OCI-LY1 (cell line): ENCODE results near the gene KIR2DL1.

Source experiments
- H2AFZ ChIP-seq: fragments of 200-600 bp; sonication (generic), shearing (Covaris generic); 2 replicates; pipeline ENCODE4 v1.6.0; 2014; ENCODE audit warnings: antibody characterized with exemption, mild to moderate bottlenecking, low read length
- H3F3A ChIP-seq: fragments of 200-600 bp; sonication (generic), shearing (Covaris generic); 2 replicates; pipeline ENCODE4 v1.6.0; 2014; ENCODE audit warnings: mild to moderate bottlenecking, antibody characterized with exemption, low read length, moderate library complexity; ENCODE audit not compliant: insufficient read depth
- H3K27ac ChIP-seq: fragments of 200-600 bp; sonication (generic); 2 replicates; pipeline ENCODE4 v1.5.1; 2014; ENCODE audit warnings: low read length, mixed run types, mild to moderate bottlenecking, low read depth; ENCODE audit not compliant: poor library complexity, severe bottlenecking
- H3K27me3 ChIP-seq: fragments of 200-600 bp; sonication (generic); 2 replicates; pipeline ENCODE4 v1.6.0; 2014; ENCODE audit warnings: antibody characterized with exemption, mild to moderate bottlenecking, low read length, moderate library complexity; ENCODE audit not compliant: insufficient read depth
- H3K36me3 ChIP-seq: fragments of 200-600 bp; sonication (generic); 2 replicates; pipeline ENCODE4 v1.6.1; 2014; ENCODE audit warnings: mild to moderate bottlenecking, antibody characterized with exemption, low read length, moderate library complexity, mixed read lengths; ENCODE audit not compliant: insufficient read depth
- H3K4me1 ChIP-seq: fragments of 200-600 bp; sonication (generic); 2 replicates; pipeline ENCODE4 v1.5.1; 2014; ENCODE audit warnings: mild to moderate bottlenecking, low read length, moderate library complexity; ENCODE audit not compliant: insufficient read depth, severe bottlenecking
- H3K4me2 ChIP-seq: fragments of 200-600 bp; sonication (generic), shearing (Covaris generic); 2 replicates; pipeline ENCODE4 v1.6.1; 2014; ENCODE audit warnings: low read length
- H3K4me3 ChIP-seq: fragments of 200-600 bp; sonication (generic); 2 replicates; pipeline ENCODE4 v1.5.1; 2014; ENCODE audit warnings: low read length, low read depth, mild to moderate bottlenecking, mixed read lengths; ENCODE audit not compliant: poor library complexity, severe bottlenecking
- H3K79me2 ChIP-seq: fragments of 200-600 bp; shearing (Covaris generic); 2 replicates; pipeline ENCODE4 v1.6.1; 2016; ENCODE audit warnings: mixed run types, low read length, mixed read lengths; ENCODE audit not compliant: insufficient read depth
- H3K9ac ChIP-seq: fragments of 200-600 bp; sonication (generic), shearing (Covaris generic); 2 replicates; pipeline ENCODE4 v1.6.1; 2014; ENCODE audit warnings: mild to moderate bottlenecking, low read length, mixed read lengths
- H3K9me2 ChIP-seq: fragments of 200-600 bp; sonication (generic), shearing (Covaris generic); 2 replicates; pipeline ENCODE4 v1.6.1; 2014; ENCODE audit warnings: low read depth, mild to moderate bottlenecking, low read length, mixed read lengths
- H3K9me3 ChIP-seq: fragments of 200-600 bp; shearing (Covaris generic); 2 replicates; pipeline ENCODE4 v1.6.1; 2014; ENCODE audit warnings: low read length, mixed read lengths
- H4K20me1 ChIP-seq: fragments of 200-600 bp; sonication (generic), shearing (Covaris generic); 2 replicates; pipeline ENCODE4 v1.6.0; 2016; ENCODE audit warnings: mild to moderate bottlenecking, low read length; ENCODE audit not compliant: insufficient read depth
- EZH2 ChIP-seq: fragments of 200-600 bp; sonication (generic), shearing (Covaris generic); IDR thresholded peaks from 2 replicates; pipeline ENCODE4 v1.8.0; 2017; ENCODE audit warnings: borderline replicate concordance, mixed run types, mild to moderate bottlenecking, antibody characterized with exemption, low read length, moderate library complexity, mixed read lengths
- TF ChIP-seq, protein P1 (sequence below): fragments of 200-600 bp; sonication (generic), shearing (Covaris generic); IDR thresholded peaks from 2 replicates; pipeline ENCODE4 v1.5.1; 2017; ENCODE audit warnings: mild to moderate bottlenecking, antibody characterized with exemption, low read length, moderate library complexity, mixed read lengths

KIR2DL1 gene

DNA sequence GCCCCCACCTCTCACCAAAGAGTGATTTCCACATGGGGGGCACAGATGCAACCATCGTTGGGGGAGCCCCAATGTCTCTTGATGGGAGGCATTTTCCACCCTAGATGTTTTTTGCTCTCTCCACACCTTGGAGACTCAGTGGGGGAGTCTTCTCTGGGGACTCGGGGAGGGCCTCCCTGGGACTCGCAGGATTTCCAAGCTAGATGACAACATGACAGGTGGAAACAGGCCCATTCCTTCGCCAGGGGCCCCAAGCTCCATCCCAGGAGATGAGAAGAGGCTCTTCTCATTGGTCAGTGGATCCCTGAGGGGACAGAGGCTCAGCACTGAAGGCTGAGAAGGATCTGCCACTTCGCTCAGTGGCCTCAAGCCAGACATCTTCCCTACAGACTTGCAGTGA is 21.1 kb downstream of the KIR2DL1 start:
- Histone ChIP-seq H3K4me2 (no peak overlapping the region), H3K27ac (no peak overlapping the region), H3K4me3 (no peak overlapping the region), H3K27me3 (no peaks in the 10 kb centered on the region), H3K9me3 (no peaks in the 10 kb centered on the region), H3K9ac (no peak overlapping the region), H2AFZ (no peak overlapping the region), H3K36me3 (no peaks in the 10 kb centered on the region), H3K4me1 (no peaks in the 10 kb centered on the region), H4K20me1 (no peaks in the 10 kb centered on the region), H3F3A (no peaks in the 10 kb centered on the region), H3K9me2 (no peaks in the 10 kb centered on the region), H3K79me2 (no peaks in the 10 kb centered on the region)
- no peak for TF ChIP-seq EZH2
- TF ChIP-seq, protein P1, sequence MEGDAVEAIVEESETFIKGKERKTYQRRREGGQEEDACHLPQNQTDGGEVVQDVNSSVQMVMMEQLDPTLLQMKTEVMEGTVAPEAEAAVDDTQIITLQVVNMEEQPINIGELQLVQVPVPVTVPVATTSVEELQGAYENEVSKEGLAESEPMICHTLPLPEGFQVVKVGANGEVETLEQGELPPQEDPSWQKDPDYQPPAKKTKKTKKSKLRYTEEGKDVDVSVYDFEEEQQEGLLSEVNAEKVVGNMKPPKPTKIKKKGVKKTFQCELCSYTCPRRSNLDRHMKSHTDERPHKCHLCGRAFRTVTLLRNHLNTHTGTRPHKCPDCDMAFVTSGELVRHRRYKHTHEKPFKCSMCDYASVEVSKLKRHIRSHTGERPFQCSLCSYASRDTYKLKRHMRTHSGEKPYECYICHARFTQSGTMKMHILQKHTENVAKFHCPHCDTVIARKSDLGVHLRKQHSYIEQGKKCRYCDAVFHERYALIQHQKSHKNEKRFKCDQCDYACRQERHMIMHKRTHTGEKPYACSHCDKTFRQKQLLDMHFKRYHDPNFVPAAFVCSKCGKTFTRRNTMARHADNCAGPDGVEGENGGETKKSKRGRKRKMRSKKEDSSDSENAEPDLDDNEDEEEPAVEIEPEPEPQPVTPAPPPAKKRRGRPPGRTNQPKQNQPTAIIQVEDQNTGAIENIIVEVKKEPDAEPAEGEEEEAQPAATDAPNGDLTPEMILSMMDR = no peak

DNA sequence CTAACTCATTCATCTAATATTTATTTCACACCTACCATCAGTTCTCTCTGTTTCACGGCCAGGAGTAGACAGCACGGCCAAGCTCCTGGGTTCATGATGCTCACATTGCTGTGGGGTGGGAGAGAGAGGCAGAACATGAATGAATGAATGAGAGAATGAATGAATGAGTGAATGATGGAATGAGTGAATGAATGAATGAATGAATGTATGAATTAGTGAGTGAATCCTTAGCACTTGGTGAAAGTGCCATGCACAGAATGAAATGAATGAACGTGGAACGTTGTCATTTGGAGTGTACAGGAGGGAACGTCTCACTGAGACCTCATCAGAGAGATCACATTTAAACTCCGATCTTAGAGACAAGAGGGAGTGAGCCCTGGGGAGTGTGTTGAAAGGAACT is 21.9 kb downstream of the KIR2DL1 start:
- no peaks in the 10 kb centered on the region for H4K20me1 ChIP-seq
- TF ChIP-seq, protein P1 = no peak
- TF ChIP-seq EZH2 = no peak
- no peaks in the 10 kb centered on the region for H3K79me2 ChIP-seq
- no peaks in the 10 kb centered on the region for H3K27me3 ChIP-seq
- no peaks in the 10 kb centered on the region for H3K9me3 ChIP-seq
- no peak overlapping the region for H3K27ac ChIP-seq
- H2AFZ ChIP-seq = no peak overlapping the region
- H3K4me1 ChIP-seq = no peaks in the 10 kb centered on the region
- H3K4me3 ChIP-seq = no peak overlapping the region
- H3F3A ChIP-seq = no peaks in the 10 kb centered on the region
- H3K9me2 ChIP-seq = no peaks in the 10 kb centered on the region
- H3K9ac ChIP-seq = no peak overlapping the region
- H3K36me3 ChIP-seq = no peaks in the 10 kb centered on the region
- no peak overlapping the region for H3K4me2 ChIP-seq

DNA sequence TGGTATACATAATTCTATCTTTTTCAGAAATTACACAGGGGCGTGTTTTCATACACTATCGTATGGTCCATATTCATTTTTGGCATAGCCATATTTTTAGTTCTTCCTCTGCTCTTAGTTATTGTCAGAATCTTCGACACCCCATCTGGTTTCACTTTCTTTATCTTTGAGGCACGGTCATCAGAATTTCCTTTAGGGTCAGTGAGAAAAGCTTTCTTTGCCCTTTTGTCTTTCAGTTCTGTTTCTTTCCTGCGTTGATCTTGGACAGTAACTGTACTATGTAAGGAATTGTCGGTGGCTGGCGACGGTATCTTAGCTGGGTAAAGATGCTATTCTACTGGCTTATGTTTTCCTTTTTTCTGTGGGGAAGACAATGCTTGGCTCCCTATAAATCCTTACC is 23.2 kb downstream of the KIR2DL1 start:
- H3K36me3 ChIP-seq = no peaks in the 10 kb centered on the region
- H3K9ac ChIP-seq = no peak overlapping the region
- TF ChIP-seq, protein P1 = no peak
- no peak for TF ChIP-seq EZH2
- H3K9me3 ChIP-seq = no peaks in the 10 kb centered on the region
- H3K27me3 ChIP-seq = no peaks in the 10 kb centered on the region
- H3K4me3 ChIP-seq = no peak overlapping the region
- no peaks in the 10 kb centered on the region for H3K9me2 ChIP-seq
- H2AFZ ChIP-seq = no peak overlapping the region
- H3F3A ChIP-seq = no peaks in the 10 kb centered on the region
- H3K79me2 ChIP-seq = no peaks in the 10 kb centered on the region
- H3K4me1 ChIP-seq = no peaks in the 10 kb centered on the region
- H3K27ac ChIP-seq = no peak overlapping the region
- H3K4me2 ChIP-seq = no peak overlapping the region
- no peaks in the 10 kb centered on the region for H4K20me1 ChIP-seq
